Measurements from ENCODE around the gene TMEM214. TPM values are rescaled to one million over a fixed set of nuclear protein-coding genes. Genes with fewer than 3 reads are reported as not detected.
A peak's percentile ranks its signal among the peaks of the same experiment; 100 is the strongest.

The TMEM214 gene
- total RNA-seq, 3 donors from 2014 or later (not counting 1 experiment from before 2014, with no cell fraction given), result 64.9 to 81.1 (median 79.2) TPM

DNA sequence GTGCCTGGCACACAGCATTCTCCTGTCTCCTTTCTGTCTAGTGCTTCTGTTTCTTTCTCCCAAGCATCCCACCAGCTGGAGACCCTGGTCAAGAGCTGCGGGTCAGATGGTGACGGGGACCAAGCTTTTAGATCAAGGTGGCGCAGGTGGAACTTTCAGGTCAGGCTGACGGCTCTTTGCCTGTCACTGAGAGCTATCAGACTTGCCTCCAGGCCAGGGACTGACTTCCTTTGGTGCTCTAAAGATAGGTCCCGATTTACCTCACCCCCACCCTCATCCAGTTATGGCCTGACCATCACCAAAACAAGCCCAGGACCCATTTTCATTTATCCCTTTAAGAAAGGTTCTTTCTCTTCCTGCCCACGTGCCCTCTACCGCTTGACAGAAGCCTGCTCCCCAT lies 44.5 kb downstream of the TMEM214 start:
- Mint-ChIP-seq H3K4me3 (no peak overlapping the region), H3K27me3 (ENCODE audit: low read depth in 2 of 2) (no peaks in the 10 kb centered on the region), H3K9me3 (no peaks in the 10 kb centered on the region), H3K4me1 (peaks cover 36 to 60% of the 10 kb centered on the region in 2 donors), H3K27ac (peak overlapping the region in 1 of 2 donors; percentile 63), H3K36me3 (no peaks in the 10 kb centered on the region)
- ATAC-seq, result no peak
- TF ChIP-seq, protein P1, sequence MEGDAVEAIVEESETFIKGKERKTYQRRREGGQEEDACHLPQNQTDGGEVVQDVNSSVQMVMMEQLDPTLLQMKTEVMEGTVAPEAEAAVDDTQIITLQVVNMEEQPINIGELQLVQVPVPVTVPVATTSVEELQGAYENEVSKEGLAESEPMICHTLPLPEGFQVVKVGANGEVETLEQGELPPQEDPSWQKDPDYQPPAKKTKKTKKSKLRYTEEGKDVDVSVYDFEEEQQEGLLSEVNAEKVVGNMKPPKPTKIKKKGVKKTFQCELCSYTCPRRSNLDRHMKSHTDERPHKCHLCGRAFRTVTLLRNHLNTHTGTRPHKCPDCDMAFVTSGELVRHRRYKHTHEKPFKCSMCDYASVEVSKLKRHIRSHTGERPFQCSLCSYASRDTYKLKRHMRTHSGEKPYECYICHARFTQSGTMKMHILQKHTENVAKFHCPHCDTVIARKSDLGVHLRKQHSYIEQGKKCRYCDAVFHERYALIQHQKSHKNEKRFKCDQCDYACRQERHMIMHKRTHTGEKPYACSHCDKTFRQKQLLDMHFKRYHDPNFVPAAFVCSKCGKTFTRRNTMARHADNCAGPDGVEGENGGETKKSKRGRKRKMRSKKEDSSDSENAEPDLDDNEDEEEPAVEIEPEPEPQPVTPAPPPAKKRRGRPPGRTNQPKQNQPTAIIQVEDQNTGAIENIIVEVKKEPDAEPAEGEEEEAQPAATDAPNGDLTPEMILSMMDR (IDR thresholded peaks at IDR 0.05), result no peak
- Histone ChIP-seq H3K9me3 (ENCODE audit: control insufficient read depth, insufficient read depth, low read length) (no peaks in the 10 kb centered on the region), H3K27ac (ENCODE audit: low read length) (no peak overlapping the region), H3K4me1 (ENCODE audit: control insufficient read depth, insufficient read depth, low read length) (peaks cover 45% of the 10 kb centered on the region), H3K4me3 (ENCODE audit: low read length) (no peak overlapping the region), H3K27me3 (ENCODE audit: control insufficient read depth, insufficient read depth, low read length) (no peaks in the 10 kb centered on the region), H3K36me3 (ENCODE audit: control insufficient read depth, insufficient read depth, low read length) (no peaks in the 10 kb centered on the region)
- 70% methylated on average over 7 of the region's 7 CpGs for WGBS (ENCODE audit: insufficient coverage)
- no peak for DNase-seq
- intact Hi-C loops (cut with micrococcal nuclease), result no loop called here

DNA sequence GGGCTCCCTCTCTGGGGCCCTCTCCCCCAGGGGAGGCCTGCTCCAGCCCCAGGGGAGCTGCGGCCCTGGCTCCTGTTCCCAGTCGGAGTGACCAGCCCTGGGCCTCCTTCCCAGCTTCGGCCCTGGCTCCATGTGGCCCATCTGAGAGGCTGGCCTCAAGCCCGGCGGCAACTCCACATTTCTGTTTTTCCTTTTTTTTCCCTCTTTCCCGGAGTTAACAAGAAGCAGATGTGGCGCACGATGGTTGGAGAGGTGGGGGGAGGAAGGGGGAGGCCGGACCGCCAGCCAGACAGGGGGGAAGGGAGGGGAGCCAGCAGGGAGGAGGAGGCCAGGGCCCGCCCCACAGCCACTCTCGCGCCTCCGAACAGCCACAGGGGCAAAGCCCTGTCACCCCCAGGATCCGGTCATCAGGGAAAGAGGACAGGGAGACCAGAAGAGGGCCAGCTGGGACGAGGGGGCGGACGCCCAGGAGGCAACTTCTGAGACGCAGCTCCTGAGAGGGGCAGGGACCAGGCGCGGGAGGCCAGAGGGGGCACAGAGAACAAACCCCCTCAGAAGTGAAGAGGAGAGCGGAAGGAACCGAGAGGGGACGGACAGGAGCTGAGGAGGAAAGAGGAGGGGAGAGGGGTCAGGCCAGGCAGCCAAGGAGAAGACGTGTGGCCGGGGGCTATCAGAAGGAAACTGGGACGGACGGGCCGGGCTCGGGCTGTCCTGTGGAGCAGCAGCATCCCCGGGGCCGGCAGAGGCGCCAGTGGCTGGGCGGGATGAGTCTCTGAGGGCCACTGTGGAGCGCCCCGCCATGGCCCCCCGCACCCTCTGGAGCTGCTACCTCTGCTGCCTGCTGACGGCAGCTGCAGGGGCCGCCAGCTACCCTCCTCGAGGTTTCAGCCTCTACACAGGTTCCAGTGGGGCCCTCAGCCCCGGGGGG lies 45.8 kb downstream of the TMEM214 start, which contains the start of gene EMILIN1:
TSS of gene EMILIN1 (plus strand) at position 349 of the 928 bp plus-strand sequence. CDS start at position 800, 451 bp downstream.
- Mint-ChIP-seq H3K4me3 (no peak within 1 kb of the TSS), H3K9me3 (no peaks in the 10 kb centered on the region), H3K27me3 (ENCODE audit: low read depth in 2 of 2) (no peaks in the 10 kb centered on the region), H3K36me3 (no peaks in the 10 kb centered on the region), H3K4me1 (peaks cover 35 to 53% of the 10 kb centered on the region in 2 donors), H3K27ac (peak within 1 kb of the TSS in 1 of 2 donors; percentile 63)
- TF ChIP-seq, protein P1 (IDR thresholded peaks at IDR 0.05), result no peak
- intact Hi-C loops (cut with micrococcal nuclease), result no loop called here
- no peak for DNase-seq
- H3K4me1 ChIP-seq (ENCODE audit: control insufficient read depth, insufficient read depth, low read length), result peaks cover 43% of the 10 kb centered on the region
- no peaks in the 10 kb centered on the region for H3K9me3 ChIP-seq (ENCODE audit: control insufficient read depth, insufficient read depth, low read length)
- H3K27ac ChIP-seq (ENCODE audit: low read length), result no peak within 1 kb of the TSS
- H3K4me3 ChIP-seq (ENCODE audit: low read length), result no peak within 1 kb of the TSS
- ATAC-seq, result no peak
- 57% methylated on average over 41 of the region's 41 CpGs for WGBS (ENCODE audit: insufficient coverage)
- no peaks in the 10 kb centered on the region for H3K36me3 ChIP-seq (ENCODE audit: control insufficient read depth, insufficient read depth, low read length)
- no peaks in the 10 kb centered on the region for H3K27me3 ChIP-seq (ENCODE audit: control insufficient read depth, insufficient read depth, low read length)

DNA sequence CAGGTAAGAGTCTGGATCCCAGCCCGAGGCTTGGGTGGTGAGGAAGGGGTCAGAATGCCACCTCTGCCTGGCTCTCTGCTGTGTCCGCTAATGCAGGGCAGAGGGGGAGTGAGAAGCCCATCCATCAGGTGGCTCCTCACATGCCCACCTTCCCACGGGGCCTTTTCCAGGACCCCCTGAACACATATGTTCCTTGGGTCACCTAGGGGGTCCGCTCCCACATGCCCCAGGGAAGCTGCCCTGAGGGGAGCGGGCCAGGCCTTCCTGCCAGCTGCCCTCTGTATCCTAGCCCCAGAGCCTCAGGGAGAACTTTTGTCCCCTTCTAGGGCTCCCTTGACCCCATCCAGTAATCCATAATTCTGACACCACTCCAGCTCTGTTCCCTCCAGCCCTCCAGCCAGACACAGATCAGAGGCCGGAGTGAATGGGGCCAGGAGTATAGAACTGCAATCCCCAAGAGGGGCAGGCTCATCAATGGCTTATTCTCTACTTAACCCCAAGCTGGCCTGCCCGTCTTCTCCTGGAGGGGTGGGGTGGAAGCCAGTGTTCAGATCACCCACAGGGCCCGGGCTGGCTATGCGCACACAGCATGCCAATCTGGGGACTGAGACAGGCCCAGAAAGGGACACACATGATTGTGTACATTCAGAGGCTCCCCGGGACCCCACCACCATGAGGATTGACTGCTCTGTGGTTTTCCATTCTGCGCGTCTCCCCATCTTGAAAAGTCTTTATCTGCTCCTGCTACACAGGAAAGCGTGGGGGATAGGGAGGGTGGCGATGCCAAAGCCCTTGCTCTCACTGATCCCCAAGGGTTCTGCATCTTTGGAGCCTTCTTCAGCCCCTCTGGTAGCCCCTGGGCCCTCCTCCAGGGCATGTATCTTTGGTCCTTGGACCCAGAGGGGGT lies 46.7 kb downstream of the TMEM214 start:
- WGBS (ENCODE audit: insufficient coverage), result 86% methylated on average over 14 of the region's 14 CpGs
- Mint-ChIP-seq H3K4me1 (peaks cover 30 to 54% of the 10 kb centered on the region in 2 donors), H3K9me3 (no peaks in the 10 kb centered on the region), H3K36me3 (no peaks in the 10 kb centered on the region), H3K27me3 (ENCODE audit: low read depth in 2 of 2) (no peaks in the 10 kb centered on the region), H3K4me3 (no peak overlapping the region), H3K27ac (peak overlapping the region in 1 of 2 donors; percentile 86)
- no peak for DNase-seq
- TF ChIP-seq, protein P1 (IDR thresholded peaks at IDR 0.05), result no peak
- H3K27me3 ChIP-seq (ENCODE audit: control insufficient read depth, insufficient read depth, low read length), result no peaks in the 10 kb centered on the region
- H3K36me3 ChIP-seq (ENCODE audit: control insufficient read depth, insufficient read depth, low read length), result no peaks in the 10 kb centered on the region
- intact Hi-C loops (cut with micrococcal nuclease), result loop anchor here (10.0 kb wide), 1 partner anchor 55 kb away; the partner anchor contains the start of genes PREB and PRR30
- H3K4me1 ChIP-seq (ENCODE audit: control insufficient read depth, insufficient read depth, low read length), result peaks cover 42% of the 10 kb centered on the region
- no peak overlapping the region for H3K27ac ChIP-seq (ENCODE audit: low read length)
- H3K4me3 ChIP-seq (ENCODE audit: low read length), result no peak overlapping the region
- ATAC-seq, result no peak
- H3K9me3 ChIP-seq (ENCODE audit: control insufficient read depth, insufficient read depth, low read length), result no peaks in the 10 kb centered on the region

Data from natural killer cell (primary cell).